ENCODE measurements around the gene OSBPL3. TPM values are rescaled to one million over a fixed set of nuclear protein-coding genes. Genes with fewer than 3 reads are reported as not detected.
"Not testable (repeated sequence)": the region's sequence is repeated elsewhere in the genome, so short reads cannot be mapped to it uniquely, and the experiment has no call there.

The OSBPL3 gene
- polyA plus RNA-seq, 1 donor from 2014 or later: 0.26 TPM

- Histone ChIP-seq H3K4me3 (ENCODE audit: low read length) (no peak overlapping the region), H3K9me3 (ENCODE audit: low read length) (no peaks in the 10 kb centered on the region), H3K9ac (ENCODE audit: low read length) (no peak overlapping the region), H3K4me2 (ENCODE audit: low read length) (no peak overlapping the region), H3K36me3 (ENCODE audit: insufficient read depth, low read length) (no peaks in the 10 kb centered on the region), H3K27me3 (ENCODE audit: insufficient read depth, low read depth, low read length) (no peaks in the 10 kb centered on the region), H4K20me1 (ENCODE audit: insufficient read depth) (no peaks in the 10 kb centered on the region), H3K79me2 (replicated peaks; ENCODE audit: insufficient read depth, low read length) (no peaks in the 10 kb centered on the region), H3F3A (ENCODE audit: insufficient read depth, low read length, poor library complexity, severe bottlenecking) (no peaks in the 10 kb centered on the region), H3K9me2 (ENCODE audit: insufficient read depth, low read length) (no peaks in the 10 kb centered on the region), H3K27ac (ENCODE audit: low read length) (no peak overlapping the region), H2AFZ (ENCODE audit: low read depth, low read length) (no peak overlapping the region)
- no peak for TF ChIP-seq REST (IDR thresholded peaks at IDR 0.05; ENCODE audit: borderline replicate concordance)
- TF ChIP-seq EP300 (conservative IDR thresholded peaks at IDR 0.05; ENCODE audit: poor library complexity, severe bottlenecking): no peak
- TF ChIP-seq SMC3 (conservative IDR thresholded peaks at IDR 0.05; ENCODE audit: poor library complexity): no peak
Measured at GRCh38 chr7:25014756-25015155, 34.8 kb upstream of the OSBPL3 start.

- not testable (repeated sequence) for H3K4me3 ChIP-seq (ENCODE audit: low read length)
Measured at GRCh38 chr7:25012710-25013109, 32.7 kb upstream of the OSBPL3 start.

GRCh38 chr7:25012254-25012653, 32.3 kb upstream of the OSBPL3 start:
- H2AFZ ChIP-seq (ENCODE audit: low read depth, low read length): no peak overlapping the region
- TF ChIP-seq EZH2 (IDR thresholded peaks at IDR 0.05; ENCODE audit: borderline replicate concordance, insufficient read depth, low read length, poor library complexity, severe bottlenecking) (no peak), REST (IDR thresholded peaks at IDR 0.05; ENCODE audit: borderline replicate concordance) (no peak)
- H3K9me2 ChIP-seq (ENCODE audit: insufficient read depth, low read length): no peaks in the 10 kb centered on the region
- H4K20me1 ChIP-seq (ENCODE audit: insufficient read depth): no peaks in the 10 kb centered on the region
- H3K9me3 ChIP-seq (ENCODE audit: low read length): no peaks in the 10 kb centered on the region
- H3K27me3 ChIP-seq (ENCODE audit: insufficient read depth, low read depth, low read length): no peaks in the 10 kb centered on the region
- H3K36me3 ChIP-seq (ENCODE audit: insufficient read depth, low read length): no peaks in the 10 kb centered on the region
- H3K27ac ChIP-seq (ENCODE audit: low read length): no peak overlapping the region
- no peaks in the 10 kb centered on the region for H3F3A ChIP-seq (ENCODE audit: insufficient read depth, low read length, poor library complexity, severe bottlenecking)
- H3K9ac ChIP-seq (ENCODE audit: low read length): no peak overlapping the region
- no peak overlapping the region for H3K4me2 ChIP-seq (ENCODE audit: low read length)
- no peaks in the 10 kb centered on the region for H3K79me2 ChIP-seq (replicated peaks; ENCODE audit: insufficient read depth, low read length)
- H3K4me3 ChIP-seq (ENCODE audit: low read length): no peak overlapping the region

More at GRCh38 chr7:25012710-25013109, 32.7 kb upstream of the OSBPL3 start:
- H3K27me3 ChIP-seq (ENCODE audit: insufficient read depth, low read depth, low read length); H3K79me2 ChIP-seq (replicated peaks; ENCODE audit: insufficient read depth, low read length); H3K9ac ChIP-seq (ENCODE audit: low read length); H4K20me1 ChIP-seq (ENCODE audit: insufficient read depth); H2AFZ ChIP-seq (ENCODE audit: low read depth, low read length); H3K9me2 ChIP-seq (ENCODE audit: insufficient read depth, low read length); H3K9me3 ChIP-seq (ENCODE audit: low read length); H3F3A ChIP-seq (ENCODE audit: insufficient read depth, low read length, poor library complexity, severe bottlenecking); H3K36me3 ChIP-seq (ENCODE audit: insufficient read depth, low read length); H3K27ac ChIP-seq (ENCODE audit: low read length); H3K4me2 ChIP-seq (ENCODE audit: low read length): not testable (repeated sequence)

Data from neural cell (in vitro differentiated cells).